Upper lobe of left lung (tissue), 6 donors: Measurements from ENCODE around the gene SYCP3. TPM values are rescaled to one million over a fixed set of nuclear protein-coding genes. Genes with fewer than 3 reads are reported as not detected.

Experiments
- ATAC-seq, 2 donors: fragments of 200-7000 bp; cut with Tn5 transposase; one replicate each; pipeline ENCODE4 v1.9.1; 2022; ENCODE audit warnings: mild to moderate bottlenecking in 2 of 2, moderate library complexity in 2 of 2; ENCODE audit not compliant: low FRiP score in 2 of 2
- DNase-seq, 2 donors: peaks; one replicate each; pipeline ENCODE4 v3.0.0-alpha.2; 2019 to 2020
- H3K27ac ChIP-seq, 4 donors: fragments of 200-600 bp; sonication (generic); one replicate each; pipeline ENCODE4 v1.5.1; 2016 to 2019
- H3K27me3 ChIP-seq, 4 donors: fragments of 200-600 bp; sonication (generic); one replicate each; pipeline ENCODE4 v1.5.1; 2017 to 2019
- H3K36me3 ChIP-seq, 4 donors: fragments of 200-600 bp; sonication (generic); one replicate each; pipeline ENCODE4 v1.5.1; 2016 to 2019
- H3K4me1 ChIP-seq, 4 donors: fragments of 200-600 bp; sonication (generic); one replicate each; pipeline ENCODE4 v1.5.1; 2018 to 2019
- H3K4me3 ChIP-seq, 4 donors: fragments of 200-600 bp; sonication (generic); one replicate each; pipeline ENCODE4 v1.5.1; 2017 to 2019; ENCODE audit warnings: mild to moderate bottlenecking in 2 of 4, moderate library complexity in 1 of 4
- H3K9me3 ChIP-seq, 4 donors: fragments of 200-600 bp; sonication (generic); one replicate each; pipeline ENCODE4 v1.5.1; 2018 to 2019
- EP300 ChIP-seq, 4 donors: sonication (generic); formaldehyde crosslinking; IDR thresholded peaks; one replicate each; pipeline ENCODE4 v1.5.1; 2017; ENCODE audit warnings: antibody characterized with exemption in 4 of 4, control low read depth in 2 of 4
- POLR2A ChIP-seq, 4 donors: fragments of 450-650 bp; IDR thresholded peaks; one replicate each; pipeline ENCODE4 v1.5.1; 2016 to 2017; ENCODE audit warnings: antibody characterized with exemption in 4 of 4, mild to moderate bottlenecking in 2 of 4
- POLR2AphosphoS5 ChIP-seq, 2 donors: sonication (generic); formaldehyde crosslinking; IDR thresholded peaks; one replicate each; pipeline ENCODE4 v1.5.1; 2017; ENCODE audit warnings: antibody characterized with exemption in 2 of 2
- WGBS, 2 donors: methylation state at CpG; one replicate each; pipeline ENCODE4 v1.1.5; 2017 to 2018; 5-methylcytosine and 5-hydroxymethylcytosine counted together
- total RNA-seq, 6 donors: library from RNA; depleted of rRNA in 4 of 6; stranded (reverse); fragments of >200 nt in 4 of 6; gene quantifications; one replicate each; pipeline versions ENCODE4 v1.1.0 to v1.2.1, GENCODE V29; 2016 to 2021
- TF ChIP-seq, protein P1 (sequence below), 6 experiments: fragments of 450-650 bp in 4 of 6; fragments of 200-600 bp in 2 of 6; sonication (generic) in 2 of 6; IDR thresholded peaks; one replicate each; pipeline ENCODE4 v1.5.1; 2016 to 2019; ENCODE audit warnings: antibody characterized with exemption in 6 of 6
- donor health status: DM: no; HTN: no; CAD: no; lungs with moderate emphysema.
- donor health status: DM: no; HTN: yes; CAD: no; lungs with severe emphysema.

Gene SYCP3
- total RNA-seq, 6 donors from 2014 or later = 0.13 to 1.3 (median 0.30) TPM; not detected in 3

DNA sequence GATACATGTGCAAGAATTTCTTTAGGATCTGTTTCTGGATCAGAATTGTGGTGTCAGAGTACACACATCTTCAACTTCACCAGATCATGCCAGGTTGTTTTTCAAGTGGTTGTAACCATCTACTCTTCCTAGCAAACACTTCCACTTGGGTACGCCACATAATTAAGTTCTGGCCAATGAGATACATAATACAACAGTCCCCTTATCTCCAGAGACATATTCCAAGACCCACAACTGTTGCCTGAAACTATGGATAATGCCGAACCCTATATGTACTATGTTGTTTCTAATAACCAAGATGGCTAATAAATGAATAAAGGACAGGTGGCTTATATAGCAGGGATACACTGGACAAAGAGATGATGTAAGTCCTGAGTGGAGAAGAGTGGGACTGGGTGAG, 44.3 kb downstream of the SYCP3 start:
- no peak overlapping the region for H3K4me3 ChIP-seq
- H3K27me3 ChIP-seq = no peaks in the 10 kb centered on the region
- no peaks in the 10 kb centered on the region for H3K9me3 ChIP-seq
- H3K36me3 ChIP-seq = no peaks in the 10 kb centered on the region
- 97 to 99% methylated on average over 2 of the region's 2 CpGs for WGBS, 2 donors
- no peak overlapping the region for H3K27ac ChIP-seq
- DNase-seq (no peak), ATAC-seq (no peak)
- TF ChIP-seq POLR2A (IDR thresholded peaks at IDR 0.05) (no peak), EP300 (IDR thresholded peaks at IDR 0.05) (no peak), POLR2AphosphoS5 (IDR thresholded peaks at IDR 0.05) (no peak)
- TF ChIP-seq, protein P1, sequence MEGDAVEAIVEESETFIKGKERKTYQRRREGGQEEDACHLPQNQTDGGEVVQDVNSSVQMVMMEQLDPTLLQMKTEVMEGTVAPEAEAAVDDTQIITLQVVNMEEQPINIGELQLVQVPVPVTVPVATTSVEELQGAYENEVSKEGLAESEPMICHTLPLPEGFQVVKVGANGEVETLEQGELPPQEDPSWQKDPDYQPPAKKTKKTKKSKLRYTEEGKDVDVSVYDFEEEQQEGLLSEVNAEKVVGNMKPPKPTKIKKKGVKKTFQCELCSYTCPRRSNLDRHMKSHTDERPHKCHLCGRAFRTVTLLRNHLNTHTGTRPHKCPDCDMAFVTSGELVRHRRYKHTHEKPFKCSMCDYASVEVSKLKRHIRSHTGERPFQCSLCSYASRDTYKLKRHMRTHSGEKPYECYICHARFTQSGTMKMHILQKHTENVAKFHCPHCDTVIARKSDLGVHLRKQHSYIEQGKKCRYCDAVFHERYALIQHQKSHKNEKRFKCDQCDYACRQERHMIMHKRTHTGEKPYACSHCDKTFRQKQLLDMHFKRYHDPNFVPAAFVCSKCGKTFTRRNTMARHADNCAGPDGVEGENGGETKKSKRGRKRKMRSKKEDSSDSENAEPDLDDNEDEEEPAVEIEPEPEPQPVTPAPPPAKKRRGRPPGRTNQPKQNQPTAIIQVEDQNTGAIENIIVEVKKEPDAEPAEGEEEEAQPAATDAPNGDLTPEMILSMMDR (IDR thresholded peaks at IDR 0.05) = no peak
- peaks cover 22 to 33% (median 26%) of the 10 kb centered on the region in 4 donors for H3K4me1 ChIP-seq

DNA sequence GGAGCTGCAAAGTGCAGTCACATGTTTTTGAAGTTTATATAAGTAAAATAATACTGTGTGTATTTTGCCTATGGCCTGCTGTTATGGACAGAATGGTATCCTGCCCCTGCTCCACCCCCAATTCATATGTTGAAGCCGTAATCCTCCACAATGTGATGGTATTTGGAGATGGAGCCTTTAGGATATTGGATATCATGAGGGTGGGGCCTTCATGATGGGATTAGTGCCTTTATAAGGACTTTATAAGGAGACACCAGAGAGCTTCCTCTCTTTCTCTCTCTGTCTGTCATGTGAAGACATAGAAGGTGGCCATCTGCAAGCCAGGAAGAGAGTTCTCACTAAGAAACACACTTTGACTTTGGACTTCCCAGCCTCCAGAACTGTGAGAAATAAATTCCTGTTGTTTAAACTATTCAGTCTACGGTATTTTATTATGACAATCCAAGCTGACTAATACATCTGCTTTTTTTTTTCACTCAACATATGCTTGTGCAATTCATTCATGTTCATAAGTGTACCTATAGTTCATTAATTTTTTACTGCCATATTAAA, 44.9 kb downstream of the SYCP3 start:
- Histone ChIP-seq H3K36me3 (no peaks in the 10 kb centered on the region), H3K27ac (no peak overlapping the region), H3K27me3 (no peaks in the 10 kb centered on the region), H3K4me1 (peaks cover 20 to 27% (median 22%) of the 10 kb centered on the region in 4 donors), H3K4me3 (no peak overlapping the region), H3K9me3 (no peaks in the 10 kb centered on the region)
- WGBS, 2 donors = 93 to 95% methylated on average over 2 of the region's 2 CpGs
- no peak for ATAC-seq
- DNase-seq = no peak
- TF ChIP-seq, protein P1 (IDR thresholded peaks at IDR 0.05) = no peak
- TF ChIP-seq EP300 (IDR thresholded peaks at IDR 0.05) (no peak), POLR2A (IDR thresholded peaks at IDR 0.05) (no peak), POLR2AphosphoS5 (IDR thresholded peaks at IDR 0.05) (no peak)

DNA sequence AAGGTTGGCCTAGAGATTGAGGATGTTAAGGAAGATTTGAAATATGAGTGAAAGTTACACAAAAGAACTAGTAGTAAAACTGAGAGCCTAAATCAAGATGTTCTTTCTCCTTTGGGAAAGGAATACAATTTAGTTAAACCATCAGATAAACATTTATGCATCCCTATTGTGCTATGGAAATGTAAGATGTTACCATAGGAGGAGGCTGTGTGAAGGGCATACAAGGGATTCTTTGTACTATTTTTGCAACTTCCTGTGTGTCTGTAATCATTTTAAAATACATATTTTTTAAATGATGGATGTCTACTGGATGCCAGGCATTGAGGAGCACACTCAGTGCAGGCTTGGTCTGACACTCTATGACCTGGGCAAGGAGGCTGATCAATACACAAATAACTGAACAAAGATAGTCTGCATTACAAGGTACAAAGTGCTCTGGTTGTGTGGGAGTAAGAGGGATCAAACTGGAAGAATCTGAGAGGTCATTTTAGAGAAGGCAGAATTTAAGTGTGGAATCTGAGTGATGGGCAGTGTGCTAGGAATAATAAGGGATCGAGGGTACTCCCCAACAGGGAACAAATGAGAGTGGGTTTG, 47.7 kb downstream of the SYCP3 start:
- WGBS, 2 donors = 89 to 100% methylated on average over 1 of the region's 1 CpG
- ATAC-seq (no peak), DNase-seq (no peak)
- Histone ChIP-seq H3K27ac (no peak overlapping the region), H3K27me3 (no peaks in the 10 kb centered on the region), H3K36me3 (no peaks in the 10 kb centered on the region), H3K4me3 (no peak overlapping the region), H3K9me3 (no peaks in the 10 kb centered on the region), H3K4me1 (peaks cover 7 to 13% (median 12%) of the 10 kb centered on the region in 4 donors)
- no peak for TF ChIP-seq EP300 (IDR thresholded peaks at IDR 0.05)
- TF ChIP-seq, protein P1 (IDR thresholded peaks at IDR 0.05) = no peak
- TF ChIP-seq POLR2A (IDR thresholded peaks at IDR 0.05) = no peak
- TF ChIP-seq POLR2AphosphoS5 (IDR thresholded peaks at IDR 0.05) = no peak

DNA sequence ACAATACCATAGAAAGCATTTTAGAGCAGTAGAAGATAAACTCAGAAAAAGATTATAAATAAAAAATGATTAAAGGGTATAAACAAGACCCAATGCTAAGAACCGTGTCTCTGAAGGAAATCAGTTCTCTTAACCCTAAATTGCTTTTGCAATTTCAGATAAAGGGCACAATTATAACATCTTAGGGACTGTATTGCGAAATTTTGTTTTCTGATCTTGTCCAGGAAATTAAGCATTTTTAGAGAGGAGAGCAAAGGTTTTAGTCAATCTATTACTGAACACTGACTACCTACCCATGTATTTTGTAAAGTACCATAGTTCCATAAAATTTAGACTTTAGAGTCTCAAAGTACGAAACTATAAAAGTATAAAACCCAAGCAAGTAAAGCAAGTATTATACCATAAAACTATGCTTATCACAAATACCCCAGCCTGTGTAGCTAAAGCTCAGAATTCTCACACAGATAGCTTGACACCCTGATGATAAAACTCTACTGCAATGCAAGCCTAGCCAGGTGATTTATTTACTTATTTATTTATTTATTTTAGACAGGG, 48.6 kb downstream of the SYCP3 start:
- no peak overlapping the region for H3K4me3 ChIP-seq
- no peaks in the 10 kb centered on the region for H3K36me3 ChIP-seq
- WGBS, 2 donors = 44 to 54% methylated on average over 3 of the region's 3 CpGs
- no peak for TF ChIP-seq EP300 (IDR thresholded peaks at IDR 0.05)
- TF ChIP-seq POLR2A (IDR thresholded peaks at IDR 0.05) = no peak
- TF ChIP-seq POLR2AphosphoS5 (IDR thresholded peaks at IDR 0.05) = no peak
- TF ChIP-seq, protein P1 (IDR thresholded peaks at IDR 0.05) = no peak
- H3K27ac ChIP-seq = no peak overlapping the region
- peaks cover 0 to 4% (median 2%) of the 10 kb centered on the region in 4 donors for H3K4me1 ChIP-seq
- H3K9me3 ChIP-seq = no peaks in the 10 kb centered on the region
- DNase-seq (no peak), ATAC-seq (no peak)
- no peaks in the 10 kb centered on the region for H3K27me3 ChIP-seq
